Measurements from ENCODE around the gene TBC1D22A.

- TF ChIP-seq POLR2A (IDR thresholded peaks at IDR 0.05), result no peak
- TF ChIP-seq CTCF (IDR thresholded peaks at IDR 0.05), result no peak
Measured at GRCh38 chr22:47053013-47053725, 290.7 kb downstream of the TBC1D22A start.

Measured in heart left ventricle (tissue), 13 donors.